IPS-11a (cell line): ENCODE data around the gene CCNL2.
A peak's percentile ranks its signal among the peaks of the same experiment; 100 is the strongest.
"Not testable (repeated sequence)": the region's sequence is repeated elsewhere in the genome, so short reads cannot be mapped to it uniquely, and the experiment has no call there.

Experiments used
- H3K4me3 ChIP-seq: one replicate; pipeline ENCODE4 v1.5.1; 2013; ENCODE audit warnings: low read depth, low read length, control low read depth

CCNL2 gene

GRCh38 chr1:1421147-1421906 lies 22.2 kb upstream of the CCNL2 start, which contains the start of gene ANKRD65:
TSS of gene ANKRD65 (minus strand) at chr1:1421276. CDS start at chr1:1421005, 271 bp downstream.
- H3K4me3 ChIP-seq, result no peak within 1 kb of the TSS

GRCh38 chr1:1420654-1421141 lies 21.6 kb upstream of the CCNL2 start:
- H3K4me3 ChIP-seq, result no peak overlapping the region

- no peak overlapping the region for H3K4me3 ChIP-seq
These were observed 20.9 kb upstream of the CCNL2 start for GRCh38 chr1:1419813-1420653.

GRCh38 chr1:1419363-1419812 lies 20.3 kb upstream of the CCNL2 start:
- no peak overlapping the region for H3K4me3 ChIP-seq

GRCh38 chr1:1418464-1419362 lies 19.6 kb upstream of the CCNL2 start:
- H3K4me3 ChIP-seq, result no peak overlapping the region

- not testable (repeated sequence) for H3K4me3 ChIP-seq
These were observed 18.8 kb upstream of the CCNL2 start for GRCh38 chr1:1417825-1418463.

- not testable (repeated sequence) for H3K4me3 ChIP-seq
These were observed 18.3 kb upstream of the CCNL2 start for GRCh38 chr1:1417396-1417795.

- no peak overlapping the region for H3K4me3 ChIP-seq
These were observed 16.6 kb upstream of the CCNL2 start for GRCh38 chr1:1415751-1416150.

GRCh38 chr1:1412311-1412902 lies 13.3 kb upstream of the CCNL2 start:
- not testable (repeated sequence) for H3K4me3 ChIP-seq

GRCh38 chr1:1411626-1412025 lies 12.5 kb upstream of the CCNL2 start:
- no peak overlapping the region for H3K4me3 ChIP-seq

- H3K4me3 ChIP-seq, result not testable (repeated sequence)
These were observed 11.1 kb upstream of the CCNL2 start for GRCh38 chr1:1410238-1410637.

- H3K4me3 ChIP-seq, result peak overlapping the region; percentile 92
These were observed 8.6 kb upstream of the CCNL2 start for GRCh38 chr1:1407636-1408318.

- peak within 1 kb of the TSS; percentile 92 for H3K4me3 ChIP-seq
These were observed 7.9 kb upstream of the CCNL2 start, which contains the start of gene MRPL20 for GRCh38 chr1:1406821-1407635. TSS of gene MRPL20 (minus strand) at chr1:1407293. CDS start at chr1:1407217, 76 bp downstream.

GRCh38 chr1:1406101-1406820 lies 7.1 kb upstream of the CCNL2 start:
- peak overlapping the region; percentile 92 for H3K4me3 ChIP-seq

GRCh38 chr1:1403653-1404052 lies 4.5 kb upstream of the CCNL2 start:
- no peak overlapping the region for H3K4me3 ChIP-seq

- H3K4me3 ChIP-seq, result not testable (repeated sequence)
These were observed 3.8 kb upstream of the CCNL2 start for GRCh38 chr1:1402901-1403392.

GRCh38 chr1:1402072-1402900 lies 3.2 kb upstream of the CCNL2 start:
- H3K4me3 ChIP-seq, result no peak overlapping the region
